Right renal cortex interstitium (tissue), 3 donors: ENCODE data around the gene PCGF3. TPM values are rescaled to one million over a fixed set of nuclear protein-coding genes. Genes with fewer than 3 reads are reported as not detected.
A peak's percentile ranks its signal among the peaks of the same experiment; 100 is the strongest.
"Not testable (repeated sequence)": the region's sequence is repeated elsewhere in the genome, so short reads cannot be mapped to it uniquely, and the experiment has no call there.

ENCODE experiments used
- DNase-seq, 3 donors: peaks; one replicate each; pipeline ENCODE4 v3.0.0-alpha.2; 2013; ENCODE audit warnings: low read depth in 3 of 3, low spot score in 2 of 3
- polyA plus RNA-seq, 3 donors: library from polyadenylated mRNA; unstranded; fragments of 120-200 nt; gene quantifications; one replicate each; pipeline ENCODE4 v1.2.1, GENCODE V29; 2013; ENCODE audit not compliant: insufficient read length in 3 of 3

The PCGF3 gene
- polyA plus RNA-seq, 3 donors, result 53.7 to 67.6 (median 67.0) TPM

GRCh38 chr4:791252-791897 lies 85.7 kb downstream of the PCGF3 start:
- no peak for DNase-seq

DNA sequence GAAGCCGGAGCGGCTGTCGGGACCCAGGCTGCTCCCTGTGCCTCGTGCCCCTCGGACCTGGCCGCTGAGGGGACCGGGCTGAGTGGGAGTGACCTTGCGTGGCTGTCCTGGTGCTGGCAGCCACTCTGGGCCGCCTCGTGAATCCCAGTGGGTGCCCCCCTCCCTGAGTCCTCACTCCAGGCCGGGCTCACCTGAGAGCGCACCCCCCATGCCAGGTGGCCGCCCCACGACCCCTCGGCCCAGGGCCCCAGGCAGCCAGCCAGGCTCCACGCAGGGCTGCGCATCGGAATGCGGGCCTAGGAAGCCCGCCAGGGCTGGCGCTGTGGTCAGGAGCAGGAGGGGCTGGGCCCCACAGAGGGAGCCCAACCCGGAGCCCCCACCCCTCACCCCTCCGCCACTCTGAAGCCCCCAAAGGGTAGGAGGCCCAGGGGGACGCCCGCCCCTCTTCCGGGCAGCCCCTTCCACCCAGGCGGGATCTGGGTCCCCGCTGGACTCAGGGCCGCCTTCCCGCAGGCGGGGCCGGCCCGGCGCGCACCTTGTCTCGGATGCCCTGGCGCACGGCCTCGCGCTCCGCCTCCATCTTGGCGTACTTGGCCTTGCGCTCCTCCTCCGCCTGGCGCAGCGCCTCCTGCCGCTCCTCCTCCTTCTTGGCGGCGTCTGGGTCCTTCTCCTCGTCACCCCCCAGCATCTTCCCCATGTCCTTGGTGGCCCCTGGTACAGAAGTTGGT lies 86.4 kb downstream of the PCGF3 start:
- DNase-seq, result no peak

GRCh38 chr4:792626-793092 lies 87.0 kb downstream of the PCGF3 start:
- DNase-seq, result no peak

DNA sequence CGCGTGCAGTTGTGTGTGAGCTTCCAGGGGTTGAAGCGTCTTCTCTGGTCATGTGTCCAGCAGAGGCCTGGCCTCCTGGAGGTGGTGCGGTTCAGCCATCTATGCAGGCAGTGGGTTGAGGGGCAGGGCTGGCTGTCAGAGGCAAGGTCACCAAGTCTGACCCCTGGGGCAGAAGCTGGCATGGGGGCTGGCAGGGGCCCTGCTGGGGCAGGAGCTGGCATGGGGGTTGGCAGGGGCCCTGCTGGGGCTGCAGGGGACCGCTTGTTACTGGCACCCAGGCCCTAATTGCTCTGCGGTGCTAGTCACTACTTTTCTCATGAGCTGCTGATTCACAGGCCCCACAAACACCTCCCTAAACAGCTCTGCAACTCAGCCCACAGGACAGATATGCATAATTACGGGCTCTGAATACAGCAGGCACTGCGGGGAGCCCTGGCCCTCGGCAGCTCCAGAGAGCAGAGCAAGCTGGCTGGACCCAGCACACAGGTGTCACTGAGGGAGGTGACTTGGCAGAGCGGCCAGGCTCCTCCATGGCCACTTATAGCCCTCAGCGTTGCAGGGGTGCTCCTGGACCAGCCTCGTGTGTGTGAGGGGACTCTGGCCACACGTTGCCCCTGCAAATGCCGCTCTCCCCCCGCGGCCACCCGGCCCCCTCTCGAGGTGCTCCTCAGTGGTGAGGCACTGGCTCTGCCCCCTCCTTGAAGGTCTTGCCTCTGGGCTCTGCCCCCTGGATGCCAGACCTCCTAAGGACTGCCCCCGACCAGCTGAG lies 87.6 kb downstream of the PCGF3 start:
- DNase-seq, result no peak

- DNase-seq, result no peak
These were observed 88.4 kb downstream of the PCGF3 start for GRCh38 chr4:793941-794621.

- no peak for DNase-seq
These were observed 89.5 kb downstream of the PCGF3 start for GRCh38 chr4:794900-795725.

DNA sequence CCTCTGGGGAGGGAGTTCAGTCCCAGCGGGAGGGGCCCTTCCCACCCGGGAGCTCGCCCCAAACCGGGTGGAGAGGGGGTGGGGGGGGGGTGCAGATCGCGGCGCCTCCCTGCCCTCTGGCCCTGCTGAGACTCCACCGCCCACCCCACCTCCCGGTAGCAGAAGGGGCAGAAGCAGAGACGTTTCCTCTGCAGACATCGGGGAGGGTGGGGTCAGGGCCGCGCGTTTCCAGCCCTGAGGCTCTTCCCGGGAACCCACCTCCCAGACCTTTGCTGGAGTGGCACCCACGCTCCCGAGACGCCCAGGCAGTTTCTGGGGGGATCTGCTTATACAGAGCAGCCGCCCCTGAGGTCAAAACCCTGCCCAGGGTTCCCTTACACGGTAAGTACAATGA lies 90.1 kb downstream of the PCGF3 start:
- DNase-seq, result no peak

DNA sequence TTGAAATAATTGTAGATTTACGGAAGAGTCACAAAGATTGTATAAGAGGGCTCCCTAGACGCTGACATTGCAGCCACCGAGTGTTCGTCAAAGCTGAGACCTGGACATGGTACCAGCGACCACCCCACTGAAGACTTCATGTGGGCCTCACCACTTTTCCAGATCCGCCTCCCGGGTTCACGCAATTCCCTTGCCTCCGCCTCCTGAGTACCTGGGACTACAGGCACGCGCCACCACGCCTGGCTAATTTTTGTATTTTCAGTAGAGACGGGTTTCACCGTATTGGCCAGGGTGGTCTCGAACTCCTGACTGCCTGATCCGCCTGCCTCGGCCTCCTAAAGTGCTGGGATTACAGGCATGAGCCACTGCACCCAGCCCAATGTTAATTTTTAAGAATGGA lies 90.6 kb downstream of the PCGF3 start:
- DNase-seq, result no peak

DNA sequence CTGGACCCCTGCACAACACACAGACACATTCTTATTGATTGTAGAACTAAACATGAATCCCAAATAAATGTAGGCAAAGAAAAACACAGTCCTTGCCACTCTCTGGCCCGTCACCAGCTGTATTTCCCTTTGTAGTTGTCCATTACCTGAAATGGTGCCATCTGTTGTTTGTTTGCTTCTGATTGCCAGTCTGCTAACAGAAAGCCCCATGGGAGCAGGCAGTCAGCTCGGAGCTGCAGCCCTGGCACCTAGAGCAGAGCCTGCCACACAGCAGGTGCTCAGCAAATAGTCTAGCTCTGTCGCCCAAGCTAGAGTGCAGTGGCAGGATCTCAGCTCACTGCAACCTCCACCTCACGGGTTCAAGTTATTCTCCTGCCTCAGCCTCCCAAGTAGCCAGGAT lies 91.4 kb downstream of the PCGF3 start:
- no peak for DNase-seq

DNA sequence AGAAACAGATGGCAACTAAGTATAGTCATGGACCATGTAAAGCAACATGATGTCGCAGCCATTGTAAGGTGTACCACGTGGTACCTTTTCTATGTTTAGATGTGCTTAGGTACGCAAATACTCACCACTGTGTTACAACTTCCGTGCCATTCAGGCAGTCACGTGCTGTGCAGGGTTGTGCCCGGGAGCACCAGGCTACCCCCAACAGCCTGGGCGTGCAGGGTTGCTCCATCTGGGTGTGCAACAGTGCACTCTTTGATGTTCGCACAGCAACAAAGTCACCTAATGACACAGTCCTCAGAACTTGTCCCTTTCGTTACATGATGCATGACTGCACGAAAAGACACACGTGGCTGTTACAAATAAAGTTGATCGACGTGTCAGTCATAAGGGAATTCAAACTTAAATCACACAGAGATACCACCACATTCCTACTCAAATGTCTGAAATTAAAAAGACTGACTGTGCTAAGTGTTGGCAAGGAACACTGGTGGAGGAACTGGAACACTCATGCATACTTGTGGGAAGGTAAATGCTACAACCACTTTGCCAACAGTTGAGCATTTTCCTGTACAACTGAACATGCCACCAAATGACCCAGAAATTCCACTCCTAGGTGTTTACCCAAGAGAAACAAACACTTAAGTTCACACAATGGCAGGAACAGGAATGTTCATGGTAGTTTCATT lies 95.9 kb downstream of the PCGF3 start:
- no peak for DNase-seq

GRCh38 chr4:803884-804283 lies 98.3 kb downstream of the PCGF3 start:
- no peak for DNase-seq

DNA sequence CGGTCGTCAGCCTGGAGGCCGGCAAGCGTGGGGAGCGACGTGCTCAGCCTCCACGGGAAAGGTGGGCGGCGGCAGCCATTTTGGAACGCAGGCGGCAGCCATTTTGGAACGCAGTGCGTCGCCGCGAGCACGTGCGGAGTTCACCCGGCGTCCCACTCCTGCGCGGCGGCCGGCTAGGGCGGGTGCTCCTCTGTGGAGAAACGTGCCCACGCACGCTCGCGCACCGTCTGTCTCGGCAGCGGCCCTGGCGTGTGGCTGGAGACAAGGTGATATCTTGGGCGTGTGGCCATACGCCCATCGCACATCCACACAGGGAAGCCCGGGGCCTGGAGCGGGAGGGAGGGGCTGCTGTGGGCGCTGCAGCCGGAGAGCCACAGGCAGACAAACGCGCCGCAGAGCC lies 99.2 kb downstream of the PCGF3 start:
- no peak for DNase-seq

DNA sequence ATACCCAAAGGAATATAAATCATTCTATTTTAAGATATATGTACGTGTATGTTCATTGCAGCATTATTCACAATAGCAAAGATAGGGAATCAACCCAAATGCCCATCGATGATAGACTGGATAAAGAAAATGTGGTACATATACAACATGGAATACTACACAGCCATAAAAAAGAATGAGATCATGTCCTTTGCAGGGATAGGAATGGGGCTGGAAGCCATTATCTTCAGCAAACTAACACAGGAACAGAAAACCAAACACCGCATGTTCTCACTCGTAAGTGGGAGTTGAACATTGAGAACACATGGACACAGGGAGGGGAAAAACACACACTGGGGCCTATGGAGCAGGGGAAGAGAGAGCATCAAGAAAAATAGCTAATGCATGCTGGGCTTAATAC lies 101.3 kb downstream of the PCGF3 start:
- DNase-seq, result not testable (repeated sequence)

DNA sequence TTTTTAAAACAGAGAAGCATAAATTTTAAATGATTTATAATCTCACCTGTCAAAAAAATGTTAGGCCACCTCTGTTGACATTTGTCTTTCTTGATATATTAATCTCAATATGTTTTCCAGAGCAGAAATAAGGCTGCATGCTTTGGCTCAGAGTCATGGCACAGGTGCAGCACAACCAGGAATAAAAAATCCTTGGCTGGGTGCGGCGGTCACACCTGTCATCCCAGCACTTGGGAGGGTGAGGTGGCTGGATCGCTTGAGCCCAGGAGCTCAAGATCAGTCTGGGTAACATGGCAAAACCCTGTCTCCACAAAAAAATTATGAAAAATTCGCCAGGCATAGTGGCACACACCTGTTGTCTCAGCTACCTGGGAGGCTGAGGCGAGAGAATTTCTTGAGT lies 102.2 kb downstream of the PCGF3 start:
- DNase-seq, result no peak

GRCh38 chr4:808860-809570 lies 103.4 kb downstream of the PCGF3 start:
- no peak for DNase-seq

- DNase-seq, result no peak
These were observed 108.3 kb downstream of the PCGF3 start for GRCh38 chr4:813900-814299.

DNA sequence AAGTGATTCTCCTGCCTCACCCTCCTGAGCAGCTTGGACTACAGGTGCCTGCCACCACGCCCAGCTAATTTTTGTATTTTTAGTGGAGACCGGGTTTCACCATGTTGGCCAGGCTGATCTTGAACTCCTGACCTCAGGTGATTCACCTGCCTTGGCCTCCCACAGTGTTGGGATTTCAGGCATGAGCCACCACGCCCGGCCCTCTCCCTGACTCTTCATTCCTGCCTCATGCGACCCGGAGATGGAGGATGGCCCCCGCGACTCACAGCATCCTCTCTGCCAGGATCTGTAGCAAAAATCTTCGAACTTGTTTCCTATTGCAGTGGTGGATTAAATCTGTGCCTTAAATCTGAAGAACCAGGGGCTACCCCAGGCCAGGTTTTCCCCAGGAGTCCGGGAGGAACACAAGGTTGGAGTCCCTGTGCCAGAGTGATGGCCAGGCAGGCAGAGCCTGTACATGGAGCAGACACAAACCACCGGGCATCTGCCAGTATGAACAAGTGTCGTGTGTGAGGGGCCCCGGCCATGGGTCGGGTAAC lies 108.7 kb downstream of the PCGF3 start:
- no peak for DNase-seq

DNA sequence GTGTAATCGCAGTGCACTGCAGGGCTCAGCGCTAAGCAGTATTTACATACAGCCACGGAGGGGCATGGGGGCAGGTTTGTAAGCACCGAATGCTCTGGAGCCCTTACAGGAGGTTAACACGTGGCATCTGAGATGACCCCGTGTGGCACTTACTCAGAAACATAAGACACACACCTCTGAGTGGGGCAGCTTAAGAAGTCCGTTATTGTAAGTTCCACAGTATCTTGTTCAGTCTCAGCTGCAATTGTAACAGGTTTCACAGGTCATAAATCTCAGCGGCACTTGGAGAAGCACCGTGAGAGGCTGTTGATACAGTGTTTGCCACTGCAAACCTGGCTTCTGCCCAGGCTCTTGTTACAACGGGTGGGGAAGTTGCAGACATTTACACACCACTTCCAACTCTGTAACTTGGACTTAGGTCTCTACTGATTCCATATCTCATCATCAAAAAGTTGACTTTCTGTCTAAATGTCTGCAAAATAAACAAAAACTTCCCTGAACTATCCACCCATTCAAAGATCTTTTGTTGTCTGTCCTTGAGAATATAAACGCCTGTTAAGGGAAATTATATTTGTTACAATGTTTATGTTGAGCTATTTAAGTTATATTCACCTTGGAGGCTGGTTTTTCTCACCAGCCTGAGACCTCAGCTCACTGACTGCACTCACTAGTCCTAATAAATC lies 110.0 kb downstream of the PCGF3 start:
- DNase-seq, result peak in 2 of 3 donors; percentile 40 to 65
